Tibial artery (tissue), 4 donors: ENCODE measurements around the gene CACNA1B.

Experiments
- DNase-seq, 2 donors: peaks; one replicate each; pipeline ENCODE4 v3.0.0-alpha.2; 2019
- H3K27ac ChIP-seq, 2 donors: fragments of 200-600 bp; sonication (generic) in 1 of 2; 1 replicate in 1 of 2; 2 replicates in 1 of 2; pipeline ENCODE4 v1.5.1; 2018 to 2019; ENCODE audit warnings: mild to moderate bottlenecking in 1 of 2
- H3K27me3 ChIP-seq, 2 donors: fragments of 200-600 bp; sonication (generic) in 1 of 2; one replicate each; pipeline versions ENCODE4 v1.5.1 to v1.6.0; 2016 to 2019
- H3K36me3 ChIP-seq, 3 donors: fragments of 200-600 bp; sonication (generic) in 2 of 3; one replicate each; pipeline ENCODE4 v1.5.1; 2016 to 2019; ENCODE audit warnings: mild to moderate bottlenecking in 2 of 3
- H3K4me1 ChIP-seq, 4 donors: fragments of 200-600 bp; sonication (generic) in 2 of 4; 1 replicate in 3 of 4; 2 replicates in 1 of 4; pipeline ENCODE4 v1.5.1; 2016 to 2019
- H3K4me3 ChIP-seq, 2 donors: fragments of 200-600 bp; sonication (generic) in 1 of 2; 1 replicate in 1 of 2; 2 replicates in 1 of 2; pipeline ENCODE4 v1.5.1; 2018 to 2019; ENCODE audit warnings: mild to moderate bottlenecking in 2 of 2
- H3K9me3 ChIP-seq, 3 donors: fragments of 200-600 bp; sonication (generic) in 1 of 3; one replicate each; pipeline ENCODE4 v1.5.1; 2016 to 2019
- CTCF ChIP-seq, 2 experiments: fragments of 200-600 bp in 1 of 2; fragments of 450-650 bp in 1 of 2; IDR thresholded peaks; one replicate each; pipeline ENCODE4 v1.5.1; 2017 to 2019; ENCODE audit warnings: antibody characterized with exemption in 2 of 2, mild to moderate bottlenecking in 1 of 2, moderate library complexity in 1 of 2
- intact Hi-C: fragments of 100-400 bp; cut with DNase I; formaldehyde crosslinking; loops from one replicate; pipeline ENCODE4 v1.15.0; 2023; ENCODE audit warnings: low total_unique reads

The CACNA1B gene

GRCh38 chr9:137913771-137914767 is 36.5 kb downstream of the CACNA1B start:
- intact Hi-C loops = no loop called here
- TF ChIP-seq CTCF (IDR thresholded peaks at IDR 0.05) = no peak
- no peak overlapping the region for H3K4me3 ChIP-seq
- H3K36me3 ChIP-seq = no peaks in the 10 kb centered on the region
- DNase-seq = no peak
- H3K27ac ChIP-seq = no peak overlapping the region
- H3K9me3 ChIP-seq = no peaks in the 10 kb centered on the region
- peaks cover 0 to 7% (median 2%) of the 10 kb centered on the region in 4 donors for H3K4me1 ChIP-seq
- peaks cover 0 to 6% of the 10 kb centered on the region in 2 donors for H3K27me3 ChIP-seq

- Histone ChIP-seq H3K36me3 (no peaks in the 10 kb centered on the region), H3K27ac (no peak overlapping the region), H3K4me3 (no peak overlapping the region), H3K4me1 (peaks cover 0 to 7% (median 2%) of the 10 kb centered on the region in 4 donors), H3K27me3 (peaks cover 0 to 6% of the 10 kb centered on the region in 2 donors), H3K9me3 (no peaks in the 10 kb centered on the region)
- no peak for TF ChIP-seq CTCF (IDR thresholded peaks at IDR 0.05)
- intact Hi-C loops = no loop called here
- DNase-seq = no peak
Observed at GRCh38 chr9:137916540-137916939, 39.0 kb downstream of the CACNA1B start.

- H3K4me1 ChIP-seq = peaks cover 0 to 7% (median 2%) of the 10 kb centered on the region in 4 donors
- no peak for DNase-seq
- no peak overlapping the region for H3K4me3 ChIP-seq
- no peak for TF ChIP-seq CTCF (IDR thresholded peaks at IDR 0.05)
- intact Hi-C loops = no loop called here
- H3K27ac ChIP-seq = no peak overlapping the region
- peaks cover 0 to 5% of the 10 kb centered on the region in 2 donors for H3K27me3 ChIP-seq
- no peaks in the 10 kb centered on the region for H3K36me3 ChIP-seq
- no peaks in the 10 kb centered on the region for H3K9me3 ChIP-seq
Observed at GRCh38 chr9:137917116-137917515, 39.5 kb downstream of the CACNA1B start.

GRCh38 chr9:137917795-137918194 is 40.2 kb downstream of the CACNA1B start:
- intact Hi-C loops = no loop called here
- Histone ChIP-seq H3K36me3 (no peaks in the 10 kb centered on the region), H3K4me3 (no peak overlapping the region), H3K27ac (no peak overlapping the region), H3K9me3 (no peaks in the 10 kb centered on the region), H3K4me1 (peaks cover 0 to 7% (median 2%) of the 10 kb centered on the region in 4 donors), H3K27me3 (peaks cover 0 to 4% of the 10 kb centered on the region in 2 donors)
- DNase-seq = no peak
- TF ChIP-seq CTCF (IDR thresholded peaks at IDR 0.05) = no peak

- Histone ChIP-seq H3K27me3 (peaks cover 0 to 4% of the 10 kb centered on the region in 2 donors), H3K27ac (no peak overlapping the region), H3K36me3 (no peaks in the 10 kb centered on the region), H3K4me3 (no peak overlapping the region), H3K9me3 (no peaks in the 10 kb centered on the region), H3K4me1 (peaks cover 0 to 7% (median 2%) of the 10 kb centered on the region in 4 donors)
- no peak for DNase-seq
- intact Hi-C loops = no loop called here
- TF ChIP-seq CTCF (IDR thresholded peaks at IDR 0.05) = no peak
Observed at GRCh38 chr9:137918331-137919094, 40.9 kb downstream of the CACNA1B start.
